K562 (cell line): ENCODE results near the gene KCTD7. TPM values are rescaled to one million over a fixed set of nuclear protein-coding genes. Genes with fewer than 3 reads are reported as not detected.
A peak's percentile ranks its signal among the peaks of the same experiment; 100 is the strongest.

Experiments
- ATF6 ChIP-seq: sonication (generic); formaldehyde crosslinking; IDR thresholded peaks from 2 replicates; pipeline ENCODE4 v1.4.0; 2020; ENCODE audit warnings: mild to moderate bottlenecking, missing genetic modification reagents
- PHTF2 ChIP-seq: fragments of 250-450 bp; sonication (Bioruptor Pico); IDR thresholded peaks from 2 replicates; pipeline ENCODE4 v1.5.0; 2021; ENCODE audit warnings: mild to moderate bottlenecking
- SFPQ ChIP-seq: fragments of 200-400 bp; formaldehyde crosslinking; IDR thresholded peaks from 2 replicates; pipeline ENCODE4 v1.6.1; 2017; ENCODE audit warnings: mild to moderate bottlenecking, low read depth, low read length, moderate library complexity
- TAL1 ChIP-seq: fragments of 450-650 bp; IDR thresholded peaks from 2 replicates; pipeline ENCODE4 v1.6.1; 2016; ENCODE audit warnings: mild to moderate bottlenecking
- TCF7L2 ChIP-seq: fragments of 150-350 bp; IDR thresholded peaks from 2 replicates; pipeline ENCODE4 v1.6.1; 2016; ENCODE audit warnings: low read depth, mild to moderate bottlenecking, low read length, moderate library complexity
- TRIM24 ChIP-seq, 2 experiments: fragments of 450-650 bp; IDR thresholded peaks; 2 replicates each; pipeline ENCODE4 v1.6.1; 2016
- ZNF280B ChIP-seq: fragments of 250-450 bp; sonication (Bioruptor Pico); IDR thresholded peaks from 2 replicates; pipeline ENCODE4 v1.5.1; 2021; ENCODE audit warnings: mild to moderate bottlenecking
- ZNF347 ChIP-seq: fragments of 450-650 bp; formaldehyde crosslinking; IDR thresholded peaks from 2 replicates; pipeline ENCODE4 v1.4.0; 2020; ENCODE audit warnings: low read depth, mild to moderate bottlenecking, moderate library complexity
- ZNF76 ChIP-seq: fragments of 250-450 bp; sonication (Bioruptor Pico); IDR thresholded peaks from 2 replicates; pipeline ENCODE4 v1.4.0; 2020; ENCODE audit warnings: mild to moderate bottlenecking, moderate library complexity, borderline replicate concordance
- polyA plus RNA-seq, 8 experiments: library from polyadenylated mRNA; depleted of rRNA in 4 of 8; stranded (reverse) in 5 of 8; unstranded in 3 of 8; fragments of >200 nt; fragmentation: Nextera tagmentation in 2 of 8; fragmentation: Illumina TruSeq in 1 of 8; extraction: Ambion mirVana in 2 of 8; extraction: Trizol in 1 of 8; gene quantifications; 2 replicates each; pipeline versions ENCODE4 v1.2.1 to v1.2.3, GENCODE V29; 2011 to 2014; ENCODE audit warnings: inconsistent platforms in 1 of 8, missing spikeins in 1 of 8
- total RNA-seq, 7 experiments: library from RNA; depleted of rRNA in 6 of 7; stranded (reverse); fragments of >200 nt in 6 of 7; fragmentation: Illumina TruSeq in 2 of 7; extraction: Trizol in 2 of 7; gene quantifications; 2 replicates each; pipeline versions ENCODE4 v1.2.1 to v1.2.3, GENCODE V29; 2011 to 2021; ENCODE audit warnings: low replicate concordance in 1 of 7
- TF ChIP-seq, protein P1 (sequence below): IDR thresholded peaks from 2 replicates; pipeline ENCODE4 v1.6.1; 2011; ENCODE audit warnings: borderline replicate concordance, low read depth, mild to moderate bottlenecking, moderate library complexity, low read length; ENCODE audit not compliant: insufficient read depth, poor library complexity, severe bottlenecking
- TF ChIP-seq, protein P2 (sequence below): fragments of 250-450 bp; sonication (Bioruptor Pico); IDR thresholded peaks from 2 replicates; pipeline ENCODE4 v1.9.0; 2021; ENCODE audit warnings: mild to moderate bottlenecking, inconsistent platforms
- TF ChIP-seq, protein P3 (sequence below): fragments of 250-450 bp; sonication (Bioruptor Pico); IDR thresholded peaks from 2 replicates; pipeline ENCODE4 v1.8.0; 2022; ENCODE audit warnings: moderate library complexity, mild to moderate bottlenecking, inconsistent platforms
- TF ChIP-seq, protein P4 (sequence below): fragments of 250-450 bp; sonication (Bioruptor Pico); IDR thresholded peaks from 2 replicates; pipeline ENCODE4 v1.8.0; 2021; ENCODE audit warnings: moderate library complexity, mild to moderate bottlenecking, inconsistent platforms

Gene KCTD7
- total and polyA plus RNA-seq, 9 of the 15 experiments (the other 6 are each of a cell fraction or from before 2014, with no cell fraction given), result 1.5 to 26.0 (median 9.0) TPM

DNA sequence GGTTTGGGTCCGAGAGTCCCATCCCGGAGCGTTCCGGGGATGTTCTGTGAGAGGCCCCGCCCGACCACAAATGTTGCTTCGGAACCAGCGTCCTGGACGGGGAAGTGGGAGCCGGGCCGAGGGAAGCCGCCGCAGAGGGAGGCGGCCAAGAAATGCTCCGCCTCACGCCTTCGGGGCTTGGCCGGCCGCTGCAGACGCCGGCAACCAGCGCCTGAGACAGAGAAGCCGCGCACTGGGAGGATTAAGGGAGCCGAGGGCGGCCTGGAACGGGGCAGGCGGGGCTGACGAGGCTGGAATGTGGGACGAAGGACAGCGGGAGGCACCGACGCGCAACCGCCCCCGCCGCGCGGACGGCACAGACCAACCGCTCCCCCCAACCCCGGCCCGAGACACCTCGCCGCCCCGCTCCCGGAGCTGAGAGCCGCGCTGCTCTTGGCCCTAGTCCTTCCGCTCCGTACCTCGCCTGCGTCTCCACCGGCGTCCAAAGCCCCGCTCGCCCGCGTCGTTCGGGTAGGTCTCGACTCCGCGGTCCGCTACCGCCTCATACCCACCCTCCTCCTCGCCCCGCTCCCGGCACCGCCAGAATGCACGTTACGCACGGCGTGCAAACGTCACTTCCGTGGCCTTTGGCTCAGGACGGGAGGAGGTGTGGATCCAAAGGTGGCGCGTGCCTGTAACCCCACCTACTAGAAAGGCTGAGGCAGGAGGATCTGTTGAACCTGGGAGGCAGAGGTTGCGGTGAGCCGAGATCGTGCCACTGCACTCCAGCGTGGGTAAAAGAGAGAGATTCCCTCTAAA lies 36.7 kb upstream of the KCTD7 start (continued):
- 0 out of 2 replicates have a peak, but pooled peaks have one; percentile 35 for TF ChIP-seq ATF6 (CRISPR knock-in tag)
- no peak for TF ChIP-seq ZNF76 (CRISPR knock-in tag)
- TF ChIP-seq, protein P1, sequence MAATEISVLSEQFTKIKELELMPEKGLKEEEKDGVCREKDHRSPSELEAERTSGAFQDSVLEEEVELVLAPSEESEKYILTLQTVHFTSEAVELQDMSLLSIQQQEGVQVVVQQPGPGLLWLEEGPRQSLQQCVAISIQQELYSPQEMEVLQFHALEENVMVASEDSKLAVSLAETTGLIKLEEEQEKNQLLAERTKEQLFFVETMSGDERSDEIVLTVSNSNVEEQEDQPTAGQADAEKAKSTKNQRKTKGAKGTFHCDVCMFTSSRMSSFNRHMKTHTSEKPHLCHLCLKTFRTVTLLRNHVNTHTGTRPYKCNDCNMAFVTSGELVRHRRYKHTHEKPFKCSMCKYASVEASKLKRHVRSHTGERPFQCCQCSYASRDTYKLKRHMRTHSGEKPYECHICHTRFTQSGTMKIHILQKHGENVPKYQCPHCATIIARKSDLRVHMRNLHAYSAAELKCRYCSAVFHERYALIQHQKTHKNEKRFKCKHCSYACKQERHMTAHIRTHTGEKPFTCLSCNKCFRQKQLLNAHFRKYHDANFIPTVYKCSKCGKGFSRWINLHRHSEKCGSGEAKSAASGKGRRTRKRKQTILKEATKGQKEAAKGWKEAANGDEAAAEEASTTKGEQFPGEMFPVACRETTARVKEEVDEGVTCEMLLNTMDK, result no peak
- TF ChIP-seq, protein P2, sequence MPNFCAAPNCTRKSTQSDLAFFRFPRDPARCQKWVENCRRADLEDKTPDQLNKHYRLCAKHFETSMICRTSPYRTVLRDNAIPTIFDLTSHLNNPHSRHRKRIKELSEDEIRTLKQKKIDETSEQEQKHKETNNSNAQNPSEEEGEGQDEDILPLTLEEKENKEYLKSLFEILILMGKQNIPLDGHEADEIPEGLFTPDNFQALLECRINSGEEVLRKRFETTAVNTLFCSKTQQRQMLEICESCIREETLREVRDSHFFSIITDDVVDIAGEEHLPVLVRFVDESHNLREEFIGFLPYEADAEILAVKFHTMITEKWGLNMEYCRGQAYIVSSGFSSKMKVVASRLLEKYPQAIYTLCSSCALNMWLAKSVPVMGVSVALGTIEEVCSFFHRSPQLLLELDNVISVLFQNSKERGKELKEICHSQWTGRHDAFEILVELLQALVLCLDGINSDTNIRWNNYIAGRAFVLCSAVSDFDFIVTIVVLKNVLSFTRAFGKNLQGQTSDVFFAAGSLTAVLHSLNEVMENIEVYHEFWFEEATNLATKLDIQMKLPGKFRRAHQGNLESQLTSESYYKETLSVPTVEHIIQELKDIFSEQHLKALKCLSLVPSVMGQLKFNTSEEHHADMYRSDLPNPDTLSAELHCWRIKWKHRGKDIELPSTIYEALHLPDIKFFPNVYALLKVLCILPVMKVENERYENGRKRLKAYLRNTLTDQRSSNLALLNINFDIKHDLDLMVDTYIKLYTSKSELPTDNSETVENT (CRISPR knock-in tag), result peak; percentile 78
- TF ChIP-seq TCF7L2, result no peak
- peak in 1 of 2 experiments; percentile 40; a peak in 1 of 4 replicates for TF ChIP-seq TRIM24 (IDR thresholded peaks at IDR 0.05)
- TF ChIP-seq, protein P3, sequence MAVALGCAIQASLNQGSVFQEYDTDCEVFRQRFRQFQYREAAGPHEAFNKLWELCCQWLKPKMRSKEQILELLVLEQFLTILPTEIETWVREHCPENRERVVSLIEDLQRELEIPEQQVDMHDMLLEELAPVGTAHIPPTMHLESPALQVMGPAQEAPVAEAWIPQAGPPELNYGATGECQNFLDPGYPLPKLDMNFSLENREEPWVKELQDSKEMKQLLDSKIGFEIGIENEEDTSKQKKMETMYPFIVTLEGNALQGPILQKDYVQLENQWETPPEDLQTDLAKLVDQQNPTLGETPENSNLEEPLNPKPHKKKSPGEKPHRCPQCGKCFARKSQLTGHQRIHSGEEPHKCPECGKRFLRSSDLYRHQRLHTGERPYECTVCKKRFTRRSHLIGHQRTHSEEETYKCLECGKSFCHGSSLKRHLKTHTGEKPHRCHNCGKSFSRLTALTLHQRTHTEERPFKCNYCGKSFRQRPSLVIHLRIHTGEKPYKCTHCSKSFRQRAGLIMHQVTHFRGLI (CRISPR knock-in tag), result no peak
- TF ChIP-seq ZNF347 (CRISPR knock-in tag), result no peak
- no peak for TF ChIP-seq SFPQ
- no peak for TF ChIP-seq TAL1
- no peak for TF ChIP-seq PHTF2
- TF ChIP-seq ZNF280B (CRISPR knock-in tag), result no peak
- TF ChIP-seq, protein P4, sequence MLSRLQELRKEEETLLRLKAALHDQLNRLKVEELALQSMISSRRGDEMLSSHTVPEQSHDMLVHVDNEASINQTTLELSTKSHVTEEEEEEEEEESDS (CRISPR knock-in tag), result no peak
